ENCODE measurements around the gene THAP7.

GRCh38 chr22:20992056-20992442, 9.9 kb downstream of the THAP7 start:
- TF ChIP-seq EZH2 (IDR thresholded peaks at IDR 0.05; ENCODE audit: borderline replicate concordance, low read length) = no peak
- no peak for TF ChIP-seq CTCF (IDR thresholded peaks at IDR 0.05; ENCODE audit: low read length)
